H1 (cell line): ENCODE data around the gene CYRIA. TPM values are rescaled to one million over a fixed set of nuclear protein-coding genes. Genes with fewer than 3 reads are reported as not detected.
A peak's percentile ranks its signal among the peaks of the same experiment; 100 is the strongest.

Experiments
- CTCF ChIA-PET: fragments of 300-600 bp; sonication (Branson Sonifier 250); formaldehyde crosslinking; loops from one replicate; lab custom pipeline; 2021; ENCODE audit not compliant: partially characterized antibody; lab: Charles Lee
- POLR2A ChIA-PET: fragments of 300-600 bp; sonication (Branson Sonifier 250); formaldehyde crosslinking; loops from one replicate; lab custom pipeline; 2021; ENCODE audit warnings: inconsistent platforms; ENCODE audit not compliant: partially characterized antibody; lab: Charles Lee
- DNase-seq, 2 experiments: peaks; one replicate each; pipeline versions ENCODE4 v3.0.0 to v3.0.0-alpha.2; 2010 to 2022; ENCODE audit warnings: low spot score in 2 of 2, low read depth in 1 of 2, mixed read lengths in 1 of 2
- FAIRE-seq: peaks from 2 replicates; lab custom pipeline; 2011; peaks lifted over from hg19 to GRCh38; lab: Jason Lieb, UNC
- H2AFZ ChIP-seq: 2 replicates; pipeline ENCODE4 v1.8.1; 2012; ENCODE audit warnings: low read length, inconsistent platforms
- H2AK5ac ChIP-seq: 2 replicates; pipeline ENCODE4 v1.6.1; 2013; ENCODE audit warnings: low read depth, low read length
- H2BK120ac ChIP-seq: replicated peaks from 2 replicates; pipeline ENCODE3; 2013; ENCODE audit warnings: low read depth, low read length, inconsistent platforms
- H2BK12ac ChIP-seq: 2 replicates; pipeline ENCODE4 v1.6.1; 2013; ENCODE audit warnings: low read depth, low read length
- H2BK15ac ChIP-seq: 2 replicates; pipeline ENCODE4 v1.6.1; 2013; ENCODE audit warnings: low read length
- H2BK20ac ChIP-seq: 2 replicates; pipeline ENCODE4 v1.6.1; 2013; ENCODE audit warnings: low read length
- H2BK5ac ChIP-seq: 2 replicates; pipeline ENCODE4 v1.6.1; 2013; ENCODE audit warnings: low read depth, low read length
- H3K14ac ChIP-seq: 2 replicates; pipeline ENCODE4 v1.6.1; 2013; ENCODE audit warnings: inconsistent platforms; ENCODE audit not compliant: insufficient read length
- H3K18ac ChIP-seq: 2 replicates; pipeline ENCODE4 v1.6.1; 2013; ENCODE audit warnings: low read length; ENCODE audit errors: extremely low read depth
- H3K23ac ChIP-seq: 2 replicates; pipeline ENCODE4 v1.6.1; 2013; ENCODE audit warnings: inconsistent platforms; ENCODE audit not compliant: insufficient read length
- H3K23me2 ChIP-seq: 2 replicates; pipeline ENCODE4 v1.6.1; 2013; ENCODE audit warnings: low read depth, low read length
- H3K27ac ChIP-seq: 2 replicates; pipeline ENCODE4 v1.6.1; 2011; ENCODE audit warnings: low read depth, low read length, inconsistent platforms
- H3K27me3 ChIP-seq, 4 experiments: replicated peaks in 1 of 4; 1 replicate in 1 of 4; 2 replicates in 3 of 4; pipeline versions ENCODE4 v1.6.1 to v1.8.1; 2011 to 2013; ENCODE audit warnings: low read length in 3 of 4, mild to moderate bottlenecking in 3 of 4, inconsistent platforms in 2 of 4, mixed read lengths in 2 of 4, moderate library complexity in 1 of 4; ENCODE audit not compliant: control insufficient read depth in 3 of 4, insufficient read depth in 3 of 4; ENCODE audit errors: extremely low read depth in 1 of 4
- H3K36me3 ChIP-seq, 4 experiments: 2 replicates each; pipeline versions ENCODE4 v1.6.1 to v1.8.1; 2011 to 2013; ENCODE audit warnings: mild to moderate bottlenecking in 4 of 4, low read length in 3 of 4, moderate library complexity in 2 of 4, control low read depth in 1 of 4, inconsistent platforms in 1 of 4; ENCODE audit not compliant: insufficient read depth in 4 of 4, control insufficient read depth in 2 of 4
- H3K4ac ChIP-seq: replicated peaks from 2 replicates; pipeline ENCODE3; 2013; ENCODE audit warnings: low read length, low read depth, mixed read lengths, inconsistent platforms; ENCODE audit not compliant: insufficient read length
- H3K4me1 ChIP-seq, 4 experiments: replicated peaks in 1 of 4; 1 replicate in 1 of 4; 2 replicates in 3 of 4; pipeline versions ENCODE4 v1.6.1 to v1.8.1; 2011 to 2013; ENCODE audit warnings: low read length in 3 of 4, inconsistent platforms in 2 of 4, mixed read lengths in 1 of 4; ENCODE audit not compliant: insufficient read depth in 4 of 4, control insufficient read depth in 3 of 4
- H3K4me2 ChIP-seq, 2 experiments: 2 replicates each; pipeline versions ENCODE4 v1.6.1 to v1.8.1; 2011 to 2013; ENCODE audit warnings: low read depth in 2 of 2, low read length in 2 of 2, control low read depth in 1 of 2, inconsistent platforms in 1 of 2, mild to moderate bottlenecking in 1 of 2; ENCODE audit not compliant: insufficient read depth in 1 of 2
- H3K4me3 ChIP-seq, 4 experiments: fragments of 200-600, 300-600 bp in 1 of 4; sonication (generic), shearing (Covaris generic), sonication (Bioruptor Twin) in 1 of 4; 2 replicates each; pipeline versions ENCODE4 v1.5.1 to v1.8.1; 2011 to 2016; ENCODE audit warnings: low read length in 4 of 4, low read depth in 3 of 4, control low read depth in 2 of 4, inconsistent platforms in 2 of 4, mild to moderate bottlenecking in 2 of 4, mixed read lengths in 1 of 4, moderate library complexity in 1 of 4; ENCODE audit not compliant: insufficient read depth in 2 of 4; ENCODE audit errors: extremely low read depth in 1 of 4
- H3K56ac ChIP-seq: replicated peaks from 2 replicates; pipeline ENCODE3; 2013; ENCODE audit warnings: low read depth, mild to moderate bottlenecking, mixed read lengths, low read length, inconsistent platforms; ENCODE audit not compliant: insufficient read length
- H3K79me1 ChIP-seq: 2 replicates; pipeline ENCODE4 v1.6.1; 2013; ENCODE audit warnings: low read depth, low read length, control low read depth
- H3K79me2 ChIP-seq, 2 experiments: 2 replicates each; pipeline versions ENCODE4 v1.6.1 to v1.8.1; 2012 to 2013; ENCODE audit warnings: low read length in 2 of 2, mild to moderate bottlenecking in 2 of 2, inconsistent platforms in 1 of 2; ENCODE audit not compliant: insufficient read depth in 2 of 2, control insufficient read depth in 1 of 2
- H3K9ac ChIP-seq, 4 experiments: replicated peaks in 1 of 4; 1 replicate in 1 of 4; 2 replicates in 3 of 4; pipeline versions ENCODE4 v1.6.1 to v1.8.1; 2011 to 2013; ENCODE audit warnings: low read depth in 3 of 4, low read length in 3 of 4, control low read depth in 2 of 4, mild to moderate bottlenecking in 2 of 4, moderate library complexity in 2 of 4, inconsistent platforms in 1 of 4; ENCODE audit errors: extremely low read depth in 1 of 4
- H3K9me3 ChIP-seq, 2 experiments: 2 replicates each; pipeline versions ENCODE4 v1.6.1 to v1.8.1; 2012 to 2013; ENCODE audit warnings: mild to moderate bottlenecking in 2 of 2, moderate library complexity in 2 of 2, control low read depth in 1 of 2, inconsistent platforms in 1 of 2, low read depth in 1 of 2, low read length in 1 of 2, mixed read lengths in 1 of 2; ENCODE audit not compliant: insufficient read depth in 2 of 2
- H4K20me1 ChIP-seq, 2 experiments: replicated peaks in 1 of 2; 2 replicates each; pipeline versions ENCODE3 to v1.8.1; 2011 to 2013; ENCODE audit warnings: inconsistent platforms in 2 of 2, low read length in 2 of 2, mild to moderate bottlenecking in 1 of 2; ENCODE audit not compliant: insufficient read depth in 2 of 2, control insufficient read depth in 1 of 2
- H4K5ac ChIP-seq: 2 replicates; pipeline ENCODE4 v1.6.1; 2013; ENCODE audit warnings: low read length, low read depth, mixed read lengths, inconsistent platforms; ENCODE audit not compliant: insufficient read length
- H4K8ac ChIP-seq: 2 replicates; pipeline ENCODE4 v1.8.0; 2013; ENCODE audit warnings: mild to moderate bottlenecking, moderate library complexity, low read length, inconsistent platforms; ENCODE audit not compliant: insufficient read depth; ENCODE audit errors: extremely low read depth
- H4K91ac ChIP-seq: replicated peaks from 2 replicates; pipeline ENCODE3; 2013; ENCODE audit warnings: low read length, mixed read lengths, inconsistent platforms; ENCODE audit not compliant: insufficient read length
- ATF3 ChIP-seq: IDR thresholded peaks from 2 replicates; pipeline ENCODE4 v1.6.1; 2011; ENCODE audit warnings: low read depth, mild to moderate bottlenecking, low read length; ENCODE audit not compliant: insufficient read depth
- BACH1 ChIP-seq: IDR thresholded peaks from 2 replicates; pipeline ENCODE4 v1.6.1; 2012; ENCODE audit warnings: low read length, improper control_type of control experiment
- SP2 ChIP-seq: IDR thresholded peaks from 2 replicates; pipeline ENCODE4 v1.6.1; 2012; ENCODE audit warnings: mild to moderate bottlenecking, low read length, inconsistent platforms
- TAF7 ChIP-seq: optimal IDR thresholded peaks from 2 replicates; pipeline ENCODE3; 2011; ENCODE audit warnings: low read depth, mild to moderate bottlenecking, inconsistent platforms, low read length, moderate library complexity, borderline replicate concordance
- WGBS, 2 experiments: shearing (Covaris generic) in 1 of 2; methylation state at CpG; one replicate each; pipeline versions ENCODE4 v1.1.6 to v1.1.7; 2013 to 2015; ENCODE audit warnings: low lambda C conversion rate in 2 of 2, mixed read lengths in 2 of 2, inconsistent platforms in 1 of 2, low coverage in 1 of 2, missing lambda C conversion rate in 1 of 2; ENCODE audit not compliant: insufficient replicate concordance in 2 of 2, insufficient coverage in 1 of 2, insufficient read length in 1 of 2; ENCODE audit errors: extremely low coverage in 1 of 2, missing lambda C conversion rate in 1 of 2; 5-methylcytosine and 5-hydroxymethylcytosine counted together
- polyA plus RNA-seq, 7 experiments: library from polyadenylated mRNA; depleted of rRNA in 3 of 7; stranded (reverse) in 5 of 7; unstranded in 2 of 7; fragments of >200 nt in 5 of 7; fragments of 200-250 nt in 2 of 7; gene quantifications; 1 replicate in 5 of 7; 2 replicates in 1 of 7; 4 replicates in 1 of 7; pipeline versions ENCODE4 v1.2.1 to v1.2.3, GENCODE V29; 2011 to 2013; ENCODE audit warnings: missing spikeins in 2 of 7, mixed read lengths in 2 of 7
- total RNA-seq: library from RNA; stranded (reverse); fragmentation: NEBNext Ultra II Directional; extraction: Animal tissue kit (Norgen Biotek cat#: 25700); gene quantifications from 2 replicates; pipeline ENCODE4 v1.2.1, GENCODE V29; 2021

Gene CYRIA
- total and polyA plus RNA-seq, 2 of the 8 experiments (the other 6 are each of a cell fraction or from before 2014, with no cell fraction given): 1.5 to 9.8 TPM

- H2BK120ac ChIP-seq: no peak overlapping the region
- peaks cover 0 to 13% (median 12%) of the 10 kb centered on the region in 4 experiments; a peak in 6 of 7 replicates for H3K27me3 ChIP-seq
- H3K27ac ChIP-seq: no peak overlapping the region
Observed at GRCh38 chr2:16664052-16664731, 1.4 kb downstream of the CYRIA start.

More at GRCh38 chr2:16664052-16664731, 1.4 kb downstream of the CYRIA start:
- Histone ChIP-seq H3K4ac (no peak overlapping the region), H2BK5ac (no peak overlapping the region), H3K23me2 (peaks cover 11% of the 10 kb centered on the region), H2AK5ac (no peak overlapping the region), H2BK20ac (0 out of 2 replicates have a peak overlapping the region, but pooled peaks have one; percentile 8), H3K79me1 (no peaks in the 10 kb centered on the region), H3K79me2 (no peaks in the 10 kb centered on the region), H4K91ac (no peak overlapping the region), H3K9ac (no peak overlapping the region), H4K8ac (no peak overlapping the region), H3K23ac (no peak overlapping the region), H3K4me1 (peaks cover 0 to 9% (median 5%) of the 10 kb centered on the region in 4 experiments; a peak in 4 of 7 replicates), H3K9me3 (no peaks in the 10 kb centered on the region), H2AFZ (no peak overlapping the region), H3K36me3 (no peaks in the 10 kb centered on the region), H4K20me1 (no peaks in the 10 kb centered on the region), H3K56ac (no peak overlapping the region), H3K4me2 (peak overlapping the region; percentile 29 to 73; a peak in 3 of 4 replicates), H2BK12ac (no peak overlapping the region), H3K18ac (no peak overlapping the region), H3K14ac (no peak overlapping the region), H3K4me3 (no peak overlapping the region), H2BK15ac (no peak overlapping the region), H4K5ac (no peak overlapping the region)
- TF ChIP-seq BACH1 (no peak), TAF7 (no peak), ATF3 (no peak), SP2 (0 out of 2 replicates have a peak, but pooled peaks have one; percentile 12)
- POLR2A ChIA-PET: interaction anchor here (0.9 kb wide), 1 partner anchor 46 kb away, joined by 3 read pairs; no protein-coding TSS in a partner anchor
- WGBS, 2 experiments: 79% methylated on average over 9 of the region's 9 CpGs; no CpG with 5 or more reads in 1 of the 2 experiments
- FAIRE-seq: no peak
- CTCF ChIA-PET: interaction anchor here (1.1 to 1.8 kb wide), 4 partner anchors 10 to 93 kb away, joined by 3 to 8 read pairs (median 5); no protein-coding TSS in a partner anchor
- no peak for DNase-seq
